HUES64 (cell line): ENCODE results near the gene JAK3.

Experiments
- H3K27ac ChIP-seq: 2 replicates; pipeline ENCODE4 v1.7.0; 2013; ENCODE audit warnings: low read depth, low read length, inconsistent platforms
- H3K27me3 ChIP-seq: 2 replicates; pipeline ENCODE4 v1.6.1; 2013; ENCODE audit warnings: mild to moderate bottlenecking, low read length; ENCODE audit not compliant: insufficient read depth
- H3K36me3 ChIP-seq: 2 replicates; pipeline ENCODE4 v1.6.1; 2013; ENCODE audit warnings: mild to moderate bottlenecking, low read length; ENCODE audit not compliant: insufficient read depth
- H3K4me1 ChIP-seq: 2 replicates; pipeline ENCODE4 v1.6.1; 2013; ENCODE audit warnings: mild to moderate bottlenecking, low read length, moderate library complexity; ENCODE audit not compliant: insufficient read depth
- H3K4me3 ChIP-seq: 2 replicates; pipeline ENCODE4 v1.5.1; 2013; ENCODE audit warnings: mild to moderate bottlenecking, low read length, moderate library complexity
- H3K9ac ChIP-seq: 2 replicates; pipeline ENCODE4 v1.6.1; 2013; ENCODE audit warnings: mild to moderate bottlenecking, low read depth, low read length
- H3K9me3 ChIP-seq: 2 replicates; pipeline ENCODE4 v1.6.1; 2013; ENCODE audit warnings: low read depth, low read length; ENCODE audit not compliant: insufficient read depth
- WGBS: fragments of 150-250, 120-280 bp; methylation state at CpG from one replicate; pipeline ENCODE4 v1.1.7; 2013; ENCODE audit warnings: missing lambda C conversion rate; 5-methylcytosine and 5-hydroxymethylcytosine counted together

Gene JAK3

GRCh38 chr19:17834350-17835181 is 13.2 kb downstream of the JAK3 start:
- H3K4me3 ChIP-seq, result no peak overlapping the region
- no peaks in the 10 kb centered on the region for H3K9me3 ChIP-seq
- no peak overlapping the region for H3K9ac ChIP-seq
- peaks cover 7% of the 10 kb centered on the region for H3K4me1 ChIP-seq
- H3K36me3 ChIP-seq, result no peaks in the 10 kb centered on the region
- 65% methylated on average over 27 of the region's 27 CpGs for WGBS
- peaks cover 6% of the 10 kb centered on the region; the same call in 1 of the 2 replicates for H3K27me3 ChIP-seq
- H3K27ac ChIP-seq, result no peak overlapping the region

DNA sequence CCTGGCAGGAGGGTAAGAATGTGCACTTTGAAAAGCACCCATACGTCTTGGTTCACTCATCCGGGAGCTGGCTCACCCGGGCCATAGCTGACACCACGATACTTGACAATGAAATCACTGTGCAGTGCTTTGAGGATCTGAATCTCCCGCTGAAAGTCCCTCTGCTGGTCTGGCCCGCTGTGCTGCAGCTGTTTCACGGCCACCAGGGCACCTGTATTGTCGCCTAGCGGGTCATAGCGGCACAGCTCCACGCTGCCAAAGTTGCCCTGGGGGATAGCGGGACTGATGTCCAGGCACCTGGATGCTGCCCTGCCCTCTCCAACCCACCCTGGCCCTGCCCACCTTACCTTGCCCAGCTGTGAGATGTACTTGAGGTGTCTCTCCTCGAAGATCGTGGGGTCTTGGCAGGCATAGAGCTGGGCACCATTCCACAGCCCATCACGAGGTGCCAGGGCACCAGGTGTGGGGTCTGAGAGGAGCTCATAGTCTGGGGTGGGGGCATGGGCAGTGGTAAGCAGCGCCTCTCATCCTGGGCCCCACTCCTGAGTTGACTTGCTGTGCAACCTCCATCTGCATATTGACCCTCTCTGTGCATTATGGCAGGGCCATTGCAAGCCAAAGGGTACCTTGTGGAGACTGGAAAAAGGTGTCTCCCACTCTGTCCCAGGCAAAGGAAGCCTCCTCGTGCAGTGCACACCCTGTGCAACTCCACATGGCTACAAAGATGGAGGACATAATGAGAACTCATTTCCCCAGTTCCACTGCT is 15.2 kb downstream of the JAK3 start:
- Histone ChIP-seq H3K36me3 (no peaks in the 10 kb centered on the region), H3K27me3 (peaks cover 6% of the 10 kb centered on the region; the same call in 1 of the 2 replicates), H3K9ac (no peak overlapping the region), H3K27ac (no peak overlapping the region), H3K9me3 (no peaks in the 10 kb centered on the region), H3K4me1 (peaks cover 7% of the 10 kb centered on the region), H3K4me3 (no peak overlapping the region)
- 92% methylated on average over 17 of the region's 17 CpGs for WGBS

DNA sequence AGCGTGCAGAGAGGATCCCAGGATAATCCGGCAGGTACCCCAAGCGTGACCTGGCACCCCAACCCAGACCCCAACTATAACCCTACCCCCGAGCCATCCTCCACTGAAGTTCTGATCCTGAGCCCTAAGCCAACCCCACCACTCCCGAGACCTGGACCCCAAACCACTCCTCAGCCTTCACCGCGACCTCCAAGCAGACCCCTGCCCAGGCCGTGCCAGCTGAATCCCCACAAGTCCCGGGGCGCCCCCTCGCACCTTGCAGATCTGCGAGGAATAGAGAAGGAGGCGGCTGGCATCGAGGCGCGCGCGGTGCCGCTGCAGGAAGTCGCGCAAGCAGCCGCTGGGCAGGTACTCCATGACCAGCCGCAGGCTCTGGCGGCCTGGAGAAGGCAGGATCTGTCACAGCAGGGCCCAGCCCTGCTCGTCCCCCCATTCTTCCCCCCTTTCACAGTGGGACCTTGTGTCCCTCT is 16.3 kb downstream of the JAK3 start:
- peak overlapping the region; percentile 67 for H3K4me3 ChIP-seq
- WGBS, result 52% methylated on average over 25 of the region's 25 CpGs
- H3K27ac ChIP-seq, result no peak overlapping the region
- 0 out of 2 replicates have a peak overlapping the region, but pooled peaks have one; percentile 26 for H3K9ac ChIP-seq
- peaks cover 6% of the 10 kb centered on the region; the same call in 1 of the 2 replicates for H3K27me3 ChIP-seq
- no peaks in the 10 kb centered on the region for H3K9me3 ChIP-seq
- no peaks in the 10 kb centered on the region for H3K36me3 ChIP-seq
- peaks cover 7% of the 10 kb centered on the region for H3K4me1 ChIP-seq

DNA sequence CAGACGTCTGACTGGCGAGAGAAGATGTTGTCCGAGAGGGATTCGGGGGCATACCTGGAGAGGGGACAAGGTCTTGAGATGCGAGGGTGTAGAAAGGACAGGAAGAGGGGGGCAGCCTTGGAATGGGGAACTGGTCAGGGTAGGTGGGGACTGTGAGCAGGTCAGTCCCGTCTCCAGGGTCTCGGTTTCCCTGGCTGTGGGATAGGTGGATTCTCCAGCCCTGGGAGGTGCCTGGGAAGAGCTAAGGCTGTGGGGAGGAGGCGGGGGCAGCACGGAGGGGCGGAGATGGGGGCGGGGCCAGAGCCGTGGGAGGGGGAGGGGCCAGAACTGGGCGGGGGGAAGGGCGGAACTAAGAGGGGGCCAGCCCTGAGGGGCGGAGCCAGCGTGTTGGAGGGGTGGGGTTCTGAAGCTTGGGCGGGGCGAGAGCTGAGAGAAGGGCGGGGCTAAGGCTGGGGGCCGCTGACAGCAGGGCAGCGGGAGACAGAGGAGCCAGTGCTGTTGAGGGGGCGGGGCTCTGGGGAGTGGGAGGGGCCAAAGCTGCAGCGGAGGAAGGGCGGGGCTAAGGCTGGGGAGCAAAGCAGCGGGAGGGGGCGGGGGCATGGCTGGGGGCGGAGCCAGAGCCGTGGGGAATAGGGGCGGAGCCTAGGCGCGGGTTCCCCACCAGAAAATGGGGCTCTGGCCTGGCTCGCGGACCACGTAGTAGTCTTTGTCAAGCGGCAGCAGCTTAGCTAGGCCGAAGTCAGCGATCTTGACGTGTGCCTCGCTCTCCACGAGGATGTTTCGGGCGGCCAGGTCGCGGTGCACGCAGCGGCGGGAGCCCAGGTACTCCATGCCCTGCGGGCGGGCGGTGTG is 17.0 kb downstream of the JAK3 start:
- WGBS, result 8% methylated on average over 50 of the region's 50 CpGs
- H3K9me3 ChIP-seq, result no peaks in the 10 kb centered on the region
- H3K27me3 ChIP-seq, result peaks cover 6% of the 10 kb centered on the region; the same call in 1 of the 2 replicates
- peaks cover 7% of the 10 kb centered on the region for H3K4me1 ChIP-seq
- H3K9ac ChIP-seq, result peak overlapping the region; percentile 46; the same call in 1 of the 2 replicates
- peak overlapping the region; percentile 67 for H3K4me3 ChIP-seq
- H3K27ac ChIP-seq, result peak overlapping the region; percentile 77; the same call in 1 of the 2 replicates
- H3K36me3 ChIP-seq, result no peaks in the 10 kb centered on the region

- peak overlapping the region; percentile 65 for H3K4me3 ChIP-seq
- H3K27me3 ChIP-seq, result peaks cover 6% of the 10 kb centered on the region; the same call in 1 of the 2 replicates
- 5% methylated on average over 28 of the region's 29 CpGs for WGBS
- H3K36me3 ChIP-seq, result no peaks in the 10 kb centered on the region
- H3K4me1 ChIP-seq, result peaks cover 7% of the 10 kb centered on the region
- H3K9me3 ChIP-seq, result no peaks in the 10 kb centered on the region
- peak overlapping the region; percentile 46; the same call in 1 of the 2 replicates for H3K9ac ChIP-seq
- peak overlapping the region; percentile 77; the same call in 1 of the 2 replicates for H3K27ac ChIP-seq
Observed at GRCh38 chr19:17829855-17830566, 17.8 kb downstream of the JAK3 start.

DNA sequence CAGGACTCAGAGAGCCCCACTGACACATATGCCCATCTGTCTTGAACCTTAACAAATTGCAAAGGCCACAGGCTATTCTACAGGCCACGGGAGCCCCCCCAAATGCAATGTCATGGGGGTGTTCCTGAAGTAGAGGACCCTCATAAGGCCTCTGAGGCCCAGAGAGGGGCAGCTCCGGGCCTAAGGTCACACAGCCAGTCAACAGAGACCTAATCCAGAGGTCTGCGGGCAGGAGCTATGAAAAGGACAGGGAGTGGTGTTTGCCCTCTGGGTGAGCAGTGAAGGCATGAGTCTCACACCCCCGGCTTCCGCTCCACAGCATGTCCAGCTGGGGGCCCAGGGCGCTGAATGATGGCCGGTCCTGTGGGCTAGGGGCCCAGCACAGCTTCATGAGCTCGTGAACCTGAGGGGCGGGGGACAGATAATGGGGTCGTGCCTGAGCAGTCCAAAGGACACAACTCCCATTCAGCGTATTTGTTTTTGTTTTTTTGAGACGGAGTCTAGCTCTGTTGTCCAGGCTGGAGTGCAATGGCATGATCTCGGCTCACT is 21.2 kb downstream of the JAK3 start:
- 89% methylated on average over 13 of the region's 13 CpGs for WGBS
- H3K4me3 ChIP-seq, result no peak overlapping the region
- H3K36me3 ChIP-seq, result no peaks in the 10 kb centered on the region
- H3K27ac ChIP-seq, result no peak overlapping the region
- H3K9me3 ChIP-seq, result no peaks in the 10 kb centered on the region
- 0 out of 2 replicates have a peak, but pooled peaks cover 2% of the 10 kb centered on the region for H3K4me1 ChIP-seq
- H3K9ac ChIP-seq, result no peak overlapping the region
- peaks cover 3% of the 10 kb centered on the region; the same call in 1 of the 2 replicates for H3K27me3 ChIP-seq

- no peak overlapping the region for H3K27ac ChIP-seq
- no peaks in the 10 kb centered on the region for H3K36me3 ChIP-seq
- no peak overlapping the region for H3K9ac ChIP-seq
- H3K4me1 ChIP-seq, result no peaks in the 10 kb centered on the region
- H3K27me3 ChIP-seq, result no peaks in the 10 kb centered on the region
- WGBS, result 69% methylated on average over 8 of the region's 8 CpGs
- H3K4me3 ChIP-seq, result no peak overlapping the region
- no peaks in the 10 kb centered on the region for H3K9me3 ChIP-seq
Observed at GRCh38 chr19:17824339-17824738, 23.4 kb downstream of the JAK3 start.

DNA sequence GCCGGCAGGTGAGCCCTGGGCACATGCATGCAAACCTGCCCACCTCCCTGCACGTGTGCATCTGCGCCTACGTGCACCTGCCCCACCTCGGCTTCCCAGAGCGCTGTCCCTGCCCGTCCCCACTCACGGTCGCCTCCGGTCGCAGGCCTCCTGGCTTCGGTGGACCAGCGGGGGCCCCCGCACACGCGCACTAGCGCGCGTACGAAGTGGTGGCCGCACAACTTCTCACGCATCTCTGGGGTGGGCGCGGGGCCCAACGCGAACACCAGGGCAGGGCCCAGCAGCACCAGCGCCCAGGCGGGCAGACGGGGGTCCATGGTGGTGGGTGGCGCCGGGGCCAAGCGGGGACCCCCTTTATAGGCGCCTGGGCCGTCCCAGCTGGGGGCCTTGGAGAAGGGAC is 26.6 kb downstream of the JAK3 start, which contains the start of gene INSL3:
Gene INSL3 (minus strand): TSS at position 330 of the 400 bp plus-strand sequence. CDS start 13 bp downstream, at position 317.
- 94% methylated on average over 34 of the region's 34 CpGs for WGBS
- Histone ChIP-seq H3K27ac (no peak within 1 kb of the TSS), H3K9ac (no peak within 1 kb of the TSS), H3K36me3 (no peaks in the 10 kb centered on the region), H3K9me3 (no peaks in the 10 kb centered on the region), H3K4me1 (no peaks in the 10 kb centered on the region), H3K27me3 (no peaks in the 10 kb centered on the region), H3K4me3 (no peak within 1 kb of the TSS)

DNA sequence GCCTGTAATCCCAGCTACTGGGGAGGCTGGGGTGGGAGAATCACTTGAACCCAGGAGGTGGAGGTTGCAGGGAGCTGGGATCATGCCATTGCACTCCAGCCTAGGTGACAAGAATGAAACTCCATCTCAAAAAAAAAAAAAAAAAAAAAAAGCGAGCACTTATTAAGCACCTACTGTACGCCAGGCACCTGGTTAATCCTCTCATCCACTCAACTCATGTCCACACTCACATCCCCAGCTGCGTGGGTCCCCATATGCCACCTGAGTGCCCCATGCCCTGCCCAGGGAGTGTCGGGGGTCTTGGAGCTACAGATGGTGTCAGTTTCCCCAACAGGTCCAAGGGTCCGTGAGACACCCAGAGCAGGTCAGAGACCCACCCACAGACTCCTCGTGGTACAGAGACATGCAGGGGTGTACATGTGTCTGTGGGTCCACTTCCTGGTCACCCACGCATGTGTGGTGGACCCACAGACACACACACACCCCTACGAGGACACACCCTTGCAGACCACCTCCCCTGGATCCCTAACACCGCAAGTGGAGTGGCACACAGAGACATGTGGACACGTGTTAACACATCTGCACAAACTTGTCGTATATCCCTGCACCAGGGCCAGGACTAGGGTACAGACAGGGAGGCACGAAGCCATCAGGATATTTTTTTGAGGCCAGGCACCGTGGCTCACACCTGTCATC is 30.0 kb downstream of the JAK3 start:
- no peak overlapping the region for H3K4me3 ChIP-seq
- H3K27ac ChIP-seq, result no peak overlapping the region
- H3K4me1 ChIP-seq, result no peaks in the 10 kb centered on the region
- 84% methylated on average over 13 of the region's 13 CpGs for WGBS
- no peak overlapping the region for H3K9ac ChIP-seq
- no peaks in the 10 kb centered on the region for H3K36me3 ChIP-seq
- no peaks in the 10 kb centered on the region for H3K27me3 ChIP-seq
- H3K9me3 ChIP-seq, result no peaks in the 10 kb centered on the region
